Measurements from ENCODE around the gene RERE.

The RERE gene

GRCh38 chr1:8437347-8437746 lies 380.1 kb downstream of the RERE start:
- DNase-seq: no peak

GRCh38 chr1:8435569-8436071 lies 381.8 kb downstream of the RERE start:
- DNase-seq: no peak

- no peak for DNase-seq
Observed at GRCh38 chr1:8434101-8434500, 383.3 kb downstream of the RERE start.

GRCh38 chr1:8431784-8432183 lies 385.7 kb downstream of the RERE start:
- DNase-seq: no peak

- DNase-seq: peak; percentile 45
Observed at GRCh38 chr1:8431019-8431418, 386.4 kb downstream of the RERE start.

GRCh38 chr1:8430476-8430875 lies 387.0 kb downstream of the RERE start:
- DNase-seq: no peak

GRCh38 chr1:8429549-8430110 lies 387.8 kb downstream of the RERE start:
- no peak for DNase-seq

GRCh38 chr1:8428441-8428840 lies 389.0 kb downstream of the RERE start:
- no peak for DNase-seq

- no peak for DNase-seq
Observed at GRCh38 chr1:8427986-8428385, 389.5 kb downstream of the RERE start.

GRCh38 chr1:8427493-8427892 lies 389.9 kb downstream of the RERE start:
- no peak for DNase-seq

GRCh38 chr1:8426996-8427395 lies 390.4 kb downstream of the RERE start:
- no peak for DNase-seq

GRCh38 chr1:8425781-8426161 lies 391.7 kb downstream of the RERE start:
- DNase-seq: no peak

- no peak for DNase-seq
Observed at GRCh38 chr1:8425150-8425780, 392.2 kb downstream of the RERE start.

- peak; percentile 43 for DNase-seq
Observed at GRCh38 chr1:8424539-8425116, 392.8 kb downstream of the RERE start.

- peak; percentile 57 for DNase-seq
Observed at GRCh38 chr1:8423692-8424538, 393.5 kb downstream of the RERE start.

GRCh38 chr1:8423269-8423691 lies 394.2 kb downstream of the RERE start:
- DNase-seq: peak; percentile 46

- no peak for DNase-seq
Observed at GRCh38 chr1:8422510-8423268, 394.8 kb downstream of the RERE start.

- no peak for DNase-seq
Observed at GRCh38 chr1:8421721-8422120, 395.7 kb downstream of the RERE start.

- DNase-seq: no peak
Observed at GRCh38 chr1:8420318-8420717, 397.1 kb downstream of the RERE start.

- no peak for DNase-seq
Observed at GRCh38 chr1:8419861-8420260, 397.6 kb downstream of the RERE start.

- DNase-seq: no peak
Observed at GRCh38 chr1:8419172-8419571, 398.3 kb downstream of the RERE start.

GRCh38 chr1:8418301-8418700 lies 399.1 kb downstream of the RERE start:
- DNase-seq: no peak

- DNase-seq: no peak
Observed at GRCh38 chr1:8417625-8418024, 399.8 kb downstream of the RERE start.

Measured in activated naive CD4-positive, alpha-beta T cell treated with anti-CD3 and anti-CD28 coated beads, Interleukin-2, amount 50 U/mL, for 16 hours (primary cell).